Measurements from ENCODE around the gene RAX2. TPM values are rescaled to one million over a fixed set of nuclear protein-coding genes. Genes with fewer than 3 reads are reported as not detected.

RAX2 gene
- total RNA-seq, 2 donors from 2014 or later: not detected

DNA sequence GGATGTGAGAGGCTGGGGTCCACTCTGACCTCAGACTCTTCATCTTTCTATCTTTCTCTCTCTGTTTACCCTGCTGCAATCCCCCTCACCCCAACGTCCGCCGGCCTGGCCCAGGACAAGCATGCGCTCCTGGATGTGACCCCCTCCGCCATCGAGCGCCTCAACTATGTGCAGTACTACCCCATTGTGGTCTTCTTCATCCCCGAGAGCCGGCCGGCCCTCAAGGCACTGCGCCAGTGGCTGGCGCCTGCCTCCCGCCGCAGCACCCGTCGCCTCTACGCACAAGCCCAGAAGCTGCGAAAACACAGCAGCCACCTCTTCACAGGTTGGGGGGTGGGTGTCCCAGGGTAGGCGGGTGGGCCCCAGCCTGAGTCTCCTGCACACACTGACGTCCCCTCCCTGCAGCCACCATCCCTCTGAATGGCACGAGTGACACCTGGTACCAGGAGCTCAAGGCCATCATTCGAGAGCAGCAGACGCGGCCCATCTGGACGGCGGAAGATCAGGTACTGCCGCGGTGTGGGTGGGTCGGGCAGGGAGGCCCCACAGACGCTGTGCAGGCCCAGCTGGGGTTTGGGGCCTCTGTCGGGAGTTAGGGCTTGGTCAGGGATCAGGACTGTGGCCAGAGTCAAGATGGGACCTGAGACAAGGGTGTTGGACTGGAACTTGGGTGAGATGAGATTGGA, 25.5 kb downstream of the RAX2 start:
- no peak overlapping the region for H3K27ac ChIP-seq
- H3K4me1 ChIP-seq (ENCODE audit: control insufficient read depth in 1 of 2, low read depth in 2 of 2): no peaks in the 10 kb centered on the region
- no peak overlapping the region for H3K4me3 ChIP-seq
- TF ChIP-seq CTCF (IDR thresholded peaks at IDR 0.05): no peak
- H3K36me3 ChIP-seq: peaks cover 7% of the 10 kb centered on the region
- ATAC-seq (ENCODE audit: insufficient number of reproducible peaks, low FRiP score, low read depth) (no peak), DNase-seq (ENCODE audit: low spot score) (no peak)
- no peaks in the 10 kb centered on the region for H3K27me3 ChIP-seq (replicated peaks; ENCODE audit: insufficient read depth)
- no peaks in the 10 kb centered on the region for H3K9me3 ChIP-seq

DNA sequence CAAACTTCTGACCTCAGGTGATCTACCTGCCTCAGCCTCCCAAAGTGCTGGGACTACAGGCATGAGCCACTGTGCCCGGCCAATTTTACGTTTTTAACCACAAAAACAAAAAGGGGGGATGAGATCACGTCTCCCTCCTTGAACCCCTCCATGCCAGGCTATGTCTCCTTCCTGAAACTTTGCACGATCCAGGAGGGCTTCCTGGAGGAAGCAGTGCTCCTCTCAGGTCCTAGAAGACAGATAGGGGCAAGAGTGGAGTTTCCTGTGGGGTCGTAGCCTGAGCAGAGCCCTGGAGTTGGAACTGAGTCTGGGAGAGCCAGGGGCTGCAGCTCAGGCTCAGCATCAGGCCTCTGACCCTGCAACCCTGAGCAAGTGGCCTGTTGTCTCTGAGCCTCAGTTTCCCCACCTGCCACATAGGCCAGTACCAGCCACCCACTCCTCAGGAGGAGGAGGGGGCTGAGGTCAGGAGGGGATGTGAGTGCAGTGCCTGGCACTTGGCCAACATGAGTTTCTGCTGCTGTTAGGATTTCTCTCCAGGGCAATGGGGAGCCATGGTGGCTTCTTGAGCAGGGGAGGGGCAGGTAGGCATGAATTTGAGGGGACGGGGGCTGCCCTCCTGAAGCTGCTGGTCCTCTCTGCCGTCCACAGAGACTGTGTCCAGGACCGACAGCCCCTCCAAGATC, 26.5 kb downstream of the RAX2 start:
- H3K4me1 ChIP-seq (ENCODE audit: control insufficient read depth in 1 of 2, low read depth in 2 of 2): no peaks in the 10 kb centered on the region
- no peak for DNase-seq (ENCODE audit: low spot score)
- TF ChIP-seq CTCF (IDR thresholded peaks at IDR 0.05): no peak
- H3K27me3 ChIP-seq (replicated peaks; ENCODE audit: insufficient read depth): no peaks in the 10 kb centered on the region
- no peak overlapping the region for H3K27ac ChIP-seq
- no peak overlapping the region for H3K4me3 ChIP-seq
- peaks cover 5% of the 10 kb centered on the region for H3K36me3 ChIP-seq
- no peaks in the 10 kb centered on the region for H3K9me3 ChIP-seq
- no peak for ATAC-seq (ENCODE audit: insufficient number of reproducible peaks, low FRiP score, low read depth)

DNA sequence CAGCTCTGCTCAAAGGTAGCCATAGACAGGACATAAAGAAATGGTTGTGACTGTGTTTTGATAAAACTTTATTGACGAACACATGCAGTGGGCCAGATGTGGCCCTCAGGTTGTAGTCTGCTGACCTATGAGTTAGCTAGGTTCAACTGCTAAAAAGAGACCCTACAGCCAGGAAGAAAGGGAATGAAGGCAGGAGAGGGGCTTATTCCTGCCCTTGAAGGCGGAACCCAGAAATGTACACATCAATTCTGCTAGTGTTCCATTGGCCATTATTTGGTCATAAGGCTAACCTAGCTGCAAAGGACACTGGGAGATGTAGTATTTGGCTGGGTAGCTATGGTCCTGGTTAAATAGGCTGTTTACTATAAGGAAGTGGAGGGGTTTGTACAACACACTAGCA, 28.5 kb downstream of the RAX2 start:
- no peak for TF ChIP-seq CTCF (IDR thresholded peaks at IDR 0.05)

GRCh38 chr19:3740431-3740830, 31.6 kb downstream of the RAX2 start:
- Histone ChIP-seq H3K27ac (no peak overlapping the region), H3K27me3 (replicated peaks; ENCODE audit: insufficient read depth) (no peaks in the 10 kb centered on the region), H3K36me3 (no peaks in the 10 kb centered on the region), H3K9me3 (no peaks in the 10 kb centered on the region), H3K4me3 (no peak overlapping the region), H3K4me1 (ENCODE audit: control insufficient read depth in 1 of 2, low read depth in 2 of 2) (no peaks in the 10 kb centered on the region)
- no peak for DNase-seq (ENCODE audit: low spot score)
- no peak for TF ChIP-seq CTCF (IDR thresholded peaks at IDR 0.05)
- no peak for ATAC-seq (ENCODE audit: insufficient number of reproducible peaks, low FRiP score, low read depth)

More for the DNA sequence above, 28.5 kb downstream of the RAX2 start:
- no peaks in the 10 kb centered on the region for H3K27me3 ChIP-seq (replicated peaks; ENCODE audit: insufficient read depth)
- H3K4me3 ChIP-seq: no peak overlapping the region
- H3K9me3 ChIP-seq: no peaks in the 10 kb centered on the region
- ATAC-seq (ENCODE audit: insufficient number of reproducible peaks, low FRiP score, low read depth) (no peak), DNase-seq (ENCODE audit: low spot score) (no peak)
- H3K36me3 ChIP-seq: no peaks in the 10 kb centered on the region
- no peaks in the 10 kb centered on the region for H3K4me1 ChIP-seq (ENCODE audit: control insufficient read depth in 1 of 2, low read depth in 2 of 2)
- no peak overlapping the region for H3K27ac ChIP-seq

DNA sequence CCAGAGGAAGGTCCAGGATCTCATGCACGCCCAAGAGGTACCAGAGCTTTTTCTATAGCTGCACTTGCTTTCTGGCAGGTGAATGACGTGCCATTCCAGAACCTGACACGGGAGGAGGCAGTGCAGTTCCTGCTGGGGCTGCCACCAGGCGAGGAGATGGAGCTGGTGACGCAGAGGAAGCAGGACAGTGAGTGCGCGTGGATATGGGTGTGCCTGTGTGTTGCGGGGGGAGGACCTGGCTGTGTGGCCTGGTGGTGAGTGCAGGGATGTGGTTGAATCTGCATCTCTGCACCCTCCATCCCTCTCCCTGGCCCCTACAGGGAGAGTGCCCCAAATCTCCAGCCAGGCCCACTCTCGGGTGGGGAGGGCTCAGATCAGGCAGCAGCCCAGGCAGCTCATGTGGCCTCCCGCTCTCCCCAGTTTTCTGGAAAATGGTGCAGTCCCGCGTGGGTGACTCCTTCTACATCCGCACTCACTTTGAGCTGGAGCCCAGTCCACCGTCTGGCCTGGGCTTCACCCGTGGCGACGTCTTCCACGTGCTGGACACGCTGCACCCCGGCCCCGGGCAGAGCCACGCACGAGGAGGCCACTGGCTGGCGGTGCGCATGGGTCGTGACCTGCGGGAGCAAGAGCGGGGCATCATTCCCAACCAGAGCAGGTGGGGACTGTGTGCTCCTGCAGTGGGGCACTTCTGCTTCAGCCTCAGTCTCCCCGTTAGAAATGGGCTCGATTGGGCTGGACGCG, 33.4 kb downstream of the RAX2 start:
- ATAC-seq (ENCODE audit: insufficient number of reproducible peaks, low FRiP score, low read depth) (no peak), DNase-seq (ENCODE audit: low spot score) (no peak)
- H3K27me3 ChIP-seq (replicated peaks; ENCODE audit: insufficient read depth): no peaks in the 10 kb centered on the region
- H3K4me3 ChIP-seq: no peak overlapping the region
- no peak overlapping the region for H3K27ac ChIP-seq
- no peak for TF ChIP-seq CTCF (IDR thresholded peaks at IDR 0.05)
- H3K9me3 ChIP-seq: no peaks in the 10 kb centered on the region
- H3K36me3 ChIP-seq: no peaks in the 10 kb centered on the region
- H3K4me1 ChIP-seq (ENCODE audit: control insufficient read depth in 1 of 2, low read depth in 2 of 2): no peaks in the 10 kb centered on the region
